Measurements from ENCODE around the gene NTRK1. TPM values are rescaled to one million over a fixed set of nuclear protein-coding genes. Genes with fewer than 3 reads are reported as not detected.

The NTRK1 gene
- not detected in 2 replicates for polyA plus RNA-seq (2011; rRNA removed)
- polyA minus RNA-seq (2011; rRNA and poly(A)+ RNA removed): not detected in 2 replicates

- Histone ChIP-seq H3K27ac (ENCODE audit: low read depth, low read length) (no peak within 1 kb of the TSS), H3K4me3 (ENCODE audit: low read depth, low read length) (peak within 1 kb of the TSS; percentile 32), H3K27me3 (ENCODE audit: control insufficient read depth, insufficient read depth, low read length) (peaks cover 85% of the 10 kb centered on the region), H3K9me3 (ENCODE audit: control insufficient read depth, insufficient read depth, low read length) (no peaks in the 10 kb centered on the region; the same call in 1 of the 2 replicates)
- POLR2A ChIA-PET: interaction anchor here (1.2 to 1.8 kb wide), 2 partner anchors 29 to 133 kb away, joined by 3 to 4 read pairs; partner anchors contain the start of genes ISG20L2 and METTL25B
- no peak for TF ChIP-seq CTCF (IDR thresholded peaks at IDR 0.05; ENCODE audit: low read depth, low read length)
- CTCF ChIA-PET: interaction anchor here (0.6 to 5.5 kb wide), 32 partner anchors 9 to 213 kb away, joined by 3 to 72 read pairs (median 4); partner anchors contain the start of genes HDGF and METTL25B
- DNase-seq (ENCODE audit: low read depth, low spot score): no peak
Observed at GRCh38 chr1:156860628-156861423, at the start of gene NTRK1. TSS of gene NTRK1 (plus strand) at chr1:156860865. CDS start at chr1:156860935, 70 bp downstream.

- no peak for DNase-seq (ENCODE audit: low read depth, low spot score)
- ChIA-PET CTCF (interaction anchor here (3.3 kb wide), 1 partner anchor 80 kb away, joined by 17 read pairs; no protein-coding TSS in a partner anchor), POLR2A (no interaction called here)
- no peak overlapping the region for H3K4me3 ChIP-seq (ENCODE audit: low read depth, low read length)
- H3K9me3 ChIP-seq (ENCODE audit: control insufficient read depth, insufficient read depth, low read length): no peaks in the 10 kb centered on the region; the same call in 1 of the 2 replicates
- TF ChIP-seq CTCF (IDR thresholded peaks at IDR 0.05; ENCODE audit: low read depth, low read length): no peak
- H3K27ac ChIP-seq (ENCODE audit: low read depth, low read length): no peak overlapping the region
- peaks cover 16% of the 10 kb centered on the region for H3K27me3 ChIP-seq (ENCODE audit: control insufficient read depth, insufficient read depth, low read length)
Observed at GRCh38 chr1:156811168-156811567, 49.5 kb upstream of the NTRK1 start.

- Histone ChIP-seq H3K4me3 (ENCODE audit: low read depth, low read length) (no peak overlapping the region), H3K9me3 (ENCODE audit: control insufficient read depth, insufficient read depth, low read length) (no peaks in the 10 kb centered on the region; the same call in 1 of the 2 replicates), H3K27ac (ENCODE audit: low read depth, low read length) (no peak overlapping the region), H3K27me3 (ENCODE audit: control insufficient read depth, insufficient read depth, low read length) (peaks cover 16% of the 10 kb centered on the region)
- CTCF ChIA-PET: interaction anchor here (1.4 to 3.3 kb wide), 3 partner anchors 26 to 78 kb away, joined by 7 to 17 read pairs (median 7); partner anchors contain the start of gene NTRK1
- POLR2A ChIA-PET: no interaction called here
- no peak for TF ChIP-seq CTCF (IDR thresholded peaks at IDR 0.05; ENCODE audit: low read depth, low read length)
- no peak for DNase-seq (ENCODE audit: low read depth, low spot score)
Observed at GRCh38 chr1:156812293-156812990, 48.2 kb upstream of the NTRK1 start.

- no peak for TF ChIP-seq CTCF (IDR thresholded peaks at IDR 0.05; ENCODE audit: low read depth, low read length)
- H3K27me3 ChIP-seq (ENCODE audit: control insufficient read depth, insufficient read depth, low read length): peaks cover 16% of the 10 kb centered on the region
- ChIA-PET POLR2A (interaction anchor here (0.6 kb wide), 1 partner anchor 100 kb away, joined by 6 read pairs; no protein-coding TSS in a partner anchor), CTCF (interaction anchor here (1.0 to 3.3 kb wide), 5 partner anchors 26 to 124 kb away, joined by 3 to 17 read pairs (median 7); partner anchors contain the start of gene NTRK1)
- H3K9me3 ChIP-seq (ENCODE audit: control insufficient read depth, insufficient read depth, low read length): no peaks in the 10 kb centered on the region; the same call in 1 of the 2 replicates
- no peak overlapping the region for H3K4me3 ChIP-seq (ENCODE audit: low read depth, low read length)
- H3K27ac ChIP-seq (ENCODE audit: low read depth, low read length): no peak overlapping the region
- no peak for DNase-seq (ENCODE audit: low read depth, low spot score)
Observed at GRCh38 chr1:156813298-156813697, 47.4 kb upstream of the NTRK1 start.
